Panc1 (cell line): ENCODE measurements around the gene NCS1. TPM values are rescaled to one million over a fixed set of nuclear protein-coding genes. Genes with fewer than 3 reads are reported as not detected.

ENCODE experiments used
- ATAC-seq: fragments of 200-7000 bp; cut with Tn5 transposase; 2 replicates; pipeline ENCODE4 v1.9.1; 2020; ENCODE audit warnings: mild to moderate bottlenecking, moderate library complexity
- BruUV-seq: library from RNA; stranded (reverse); fragments of 400-500 nt; replicated peaks from 2 replicates; lab custom pipeline; 2021; lab: Mats Ljungman, UMichigan
- CTCF ChIA-PET: fragments of 300-600 bp; sonication (Branson Sonifier 250); formaldehyde crosslinking; loops from one replicate; lab custom pipeline; 2022; ENCODE audit warnings: antibody characterized with exemption; lab: Charles Lee
- POLR2A ChIA-PET: fragments of 300-600 bp; sonication (Branson Sonifier 250); formaldehyde crosslinking; loops from one replicate; lab custom pipeline; 2022; ENCODE audit warnings: antibody characterized with exemption; lab: Charles Lee
- DNase-seq: peaks from one replicate; pipeline ENCODE4 v3.0.0-alpha.2; 2010; ENCODE audit warnings: low read depth, low spot score
- H3K27ac ChIP-seq: 2 replicates; pipeline ENCODE4 v1.5.1; 2011; ENCODE audit warnings: mild to moderate bottlenecking, low read length, inconsistent platforms
- H3K27me3 ChIP-seq: fragments of 200-500 bp; sonication (Bioruptor generic); 2 replicates; pipeline ENCODE4 v1.6.0; 2014; ENCODE audit warnings: low read length, inconsistent platforms; ENCODE audit not compliant: control insufficient read depth, insufficient read depth
- H3K36me3 ChIP-seq: fragments of 200-500 bp; sonication (Bioruptor generic); 2 replicates; pipeline ENCODE4 v1.5.1; 2014; ENCODE audit warnings: inconsistent platforms, mild to moderate bottlenecking, low read length, moderate library complexity; ENCODE audit not compliant: control insufficient read depth, insufficient read depth
- H3K4me1 ChIP-seq: 2 replicates; pipeline ENCODE4 v1.5.1; 2011; ENCODE audit warnings: inconsistent platforms, mild to moderate bottlenecking, low read length, moderate library complexity; ENCODE audit not compliant: control insufficient read depth, insufficient read depth
- H3K4me3 ChIP-seq, 2 experiments: 2 replicates each; pipeline ENCODE4 v1.5.1; 2011 to 2012; ENCODE audit warnings: low read depth in 2 of 2, low read length in 2 of 2, mild to moderate bottlenecking in 2 of 2, inconsistent platforms in 1 of 2, moderate library complexity in 1 of 2
- H3K9me3 ChIP-seq: fragments of 200-500 bp; sonication (Bioruptor generic); 2 replicates; pipeline ENCODE4 v1.5.1; 2014; ENCODE audit warnings: low read depth, mild to moderate bottlenecking, inconsistent platforms, low read length, moderate library complexity; ENCODE audit not compliant: control insufficient read depth, insufficient read depth
- CTCF ChIP-seq: fragments of 450-650 bp; IDR thresholded peaks from 2 replicates; pipeline ENCODE4 v1.5.1; 2017; ENCODE audit warnings: mild to moderate bottlenecking
- POLR2AphosphoS5 ChIP-seq: IDR thresholded peaks from 2 replicates; pipeline ENCODE4 v1.6.1; 2012; ENCODE audit warnings: mild to moderate bottlenecking, low read depth, low read length, moderate library complexity
- REST ChIP-seq, 2 experiments: IDR thresholded peaks; 2 replicates each; pipeline ENCODE4 v1.6.1; 2011 to 2012; ENCODE audit warnings: low read depth in 2 of 2, control low read depth in 1 of 2, low read length in 1 of 2, mild to moderate bottlenecking in 1 of 2, moderate library complexity in 1 of 2; ENCODE audit not compliant: insufficient read depth in 1 of 2
- SIN3A ChIP-seq: IDR thresholded peaks from 2 replicates; pipeline ENCODE4 v1.6.1; 2012; ENCODE audit warnings: low read depth, mild to moderate bottlenecking, low read length, moderate library complexity, borderline replicate concordance; ENCODE audit not compliant: insufficient read depth
- TCF7L2 ChIP-seq: IDR thresholded peaks from 2 replicates; pipeline ENCODE4 v1.6.1; 2011; ENCODE audit warnings: mild to moderate bottlenecking, low read depth, low read length, inconsistent platforms
- in situ Hi-C: cut with HindIII; loops from 2 replicates; pipeline ENCODE4 v1.10.0; 2016; ENCODE audit warnings: low sequenced_read_pairs, low pct_unique_long_range_greater_than_20kb
- intact Hi-C: fragments of 100-400 bp; cut with micrococcal nuclease; formaldehyde crosslinking; loops from one replicate; pipeline ENCODE4 v1.10.0; 2022; ENCODE audit not compliant: unreplicated experiment
- total RNA-seq: library from RNA; stranded (reverse); gene quantifications from one replicate; pipeline ENCODE4 v1.2.1, GENCODE V29; 2021; ENCODE audit not compliant: unreplicated experiment

Gene NCS1
- total RNA-seq, 1 experiment from 2014 or later: 31.6 TPM

- DNase-seq: no peak
- H3K36me3 ChIP-seq: no peaks in the 10 kb centered on the region
- no peak overlapping the region for H3K4me3 ChIP-seq
- BruUV-seq: no TSS peak
- TF ChIP-seq CTCF (no peak), POLR2AphosphoS5 (no peak), REST (IDR thresholded peaks at IDR 0.05; ENCODE audit: insufficient read depth in 1 of 2, low read depth in 2 of 2, low read length in 1 of 2) (no peak), TCF7L2 (no peak), SIN3A (no peak)
- POLR2A ChIA-PET: no interaction called here
- intact Hi-C loops (no loop called here), in situ Hi-C loops (no loop called here)
- CTCF ChIA-PET: no interaction called here
- no peaks in the 10 kb centered on the region; the same call in 1 of the 2 replicates for H3K27me3 ChIP-seq
- no peak overlapping the region for H3K27ac ChIP-seq
- no peaks in the 10 kb centered on the region for H3K9me3 ChIP-seq
- H3K4me1 ChIP-seq: peaks cover 3% of the 10 kb centered on the region; the same call in 1 of the 2 replicates
- no peak for ATAC-seq
Measured at GRCh38 chr9:130262771-130263170, 90.6 kb downstream of the NCS1 start.

DNA sequence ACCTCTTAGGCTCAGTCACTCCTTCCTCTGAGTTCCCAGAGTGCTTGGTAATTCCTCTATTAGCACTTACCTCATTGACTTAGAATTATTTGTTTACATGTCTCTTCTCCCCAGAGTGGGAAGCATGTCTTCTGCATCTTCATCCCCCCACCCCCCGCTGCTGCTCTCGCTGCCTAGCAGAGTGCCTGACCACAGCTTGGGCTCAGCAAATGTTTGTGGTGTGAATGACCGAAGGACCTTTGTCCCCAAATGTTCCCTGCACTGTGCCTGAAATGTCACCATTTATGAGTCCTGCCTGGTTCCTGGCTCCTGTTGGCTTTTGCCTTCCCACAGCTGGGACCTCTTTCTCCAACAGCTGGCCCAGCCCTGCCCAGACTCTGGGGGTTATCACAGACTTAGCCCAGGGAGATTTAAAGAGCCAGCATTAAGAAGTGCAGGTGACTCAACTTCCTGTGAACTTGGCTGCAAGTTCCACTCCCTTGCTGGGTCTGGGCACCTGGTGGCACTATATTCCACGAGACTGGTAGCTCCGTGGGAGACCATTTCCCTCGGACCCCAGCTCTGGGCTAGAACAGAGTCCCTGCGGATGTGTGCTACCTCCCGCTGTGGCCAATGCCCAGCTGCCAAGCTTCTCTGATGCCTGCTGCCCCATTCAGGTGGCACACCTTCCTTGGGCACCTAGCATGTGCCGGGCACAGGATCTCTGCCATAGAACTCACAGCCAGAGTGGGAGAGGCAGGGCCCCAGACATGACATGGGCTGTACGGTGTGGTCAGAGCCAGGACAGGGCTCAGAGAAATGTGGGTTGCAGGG lies 91.6 kb downstream of the NCS1 start:
- DNase-seq (no peak), ATAC-seq (no peak)
- H3K27me3 ChIP-seq: no peaks in the 10 kb centered on the region; the same call in 1 of the 2 replicates

More for the DNA sequence above, 91.6 kb downstream of the NCS1 start:
- Histone ChIP-seq H3K27ac (no peak overlapping the region), H3K4me3 (no peak overlapping the region), H3K36me3 (no peaks in the 10 kb centered on the region), H3K4me1 (peaks cover 3% of the 10 kb centered on the region; the same call in 1 of the 2 replicates), H3K9me3 (no peaks in the 10 kb centered on the region)
- in situ Hi-C loops: no loop called here
- ChIA-PET POLR2A (no interaction called here), CTCF (no interaction called here)
- intact Hi-C loops: no loop called here
- no TSS peak for BruUV-seq
- TF ChIP-seq TCF7L2: no peak
- TF ChIP-seq CTCF: no peak
- TF ChIP-seq REST (IDR thresholded peaks at IDR 0.05; ENCODE audit: insufficient read depth in 1 of 2, low read depth in 2 of 2, low read length in 1 of 2): no peak
- no peak for TF ChIP-seq SIN3A
- TF ChIP-seq POLR2AphosphoS5: no peak
